H9 (cell line): ENCODE data around the gene KLK11. TPM values are rescaled to one million over a fixed set of nuclear protein-coding genes. Genes with fewer than 3 reads are reported as not detected.

Source experiments
- DNase-seq: peaks from one replicate; pipeline ENCODE4 v3.0.0-alpha.2; 2017
- H2AFZ ChIP-seq: one replicate; pipeline ENCODE4 v1.6.1; 2013; ENCODE audit warnings: mild to moderate bottlenecking, low read length, control low read depth, moderate library complexity
- H2AK5ac ChIP-seq: 2 replicates; pipeline ENCODE4 v1.6.1; 2013; ENCODE audit warnings: low read length, control low read depth, mixed read lengths; ENCODE audit not compliant: insufficient read length
- H2BK120ac ChIP-seq: one replicate; pipeline ENCODE4 v1.6.1; 2013; ENCODE audit warnings: low read depth, mild to moderate bottlenecking, low read length, control low read depth, inconsistent platforms; ENCODE audit not compliant: poor library complexity, severe bottlenecking
- H2BK12ac ChIP-seq: 2 replicates; pipeline ENCODE4 v1.6.1; 2013; ENCODE audit warnings: low read length, control low read depth, mixed read lengths, low read depth; ENCODE audit not compliant: insufficient read length
- H2BK15ac ChIP-seq: 2 replicates; pipeline ENCODE4 v1.6.1; 2013; ENCODE audit warnings: low read depth, low read length, control low read depth
- H2BK20ac ChIP-seq: one replicate; pipeline ENCODE4 v1.6.1; 2013; ENCODE audit warnings: low read depth, mild to moderate bottlenecking, low read length, control low read depth, inconsistent platforms; ENCODE audit not compliant: poor library complexity, severe bottlenecking
- H2BK5ac ChIP-seq: 2 replicates; pipeline ENCODE4 v1.6.1; 2013; ENCODE audit warnings: low read length, control low read depth, mixed read lengths; ENCODE audit not compliant: insufficient read length
- H3K14ac ChIP-seq: 2 replicates; pipeline ENCODE4 v1.6.1; 2013; ENCODE audit warnings: low read length, control low read depth; ENCODE audit not compliant: insufficient read depth
- H3K18ac ChIP-seq: 2 replicates; pipeline ENCODE4 v1.6.1; 2013; ENCODE audit warnings: low read depth, mild to moderate bottlenecking, mixed read lengths, low read length, control low read depth; ENCODE audit not compliant: insufficient read length
- H3K23ac ChIP-seq: 2 replicates; pipeline ENCODE4 v1.6.1; 2013; ENCODE audit warnings: low read length, control low read depth, mixed read lengths, low read depth; ENCODE audit not compliant: insufficient read length
- H3K23me2 ChIP-seq: 2 replicates; pipeline ENCODE4 v1.6.1; 2013; ENCODE audit warnings: low read depth, mild to moderate bottlenecking, mixed read lengths, low read length, control low read depth; ENCODE audit not compliant: insufficient read length, poor library complexity, severe bottlenecking
- H3K27ac ChIP-seq: 2 replicates; pipeline ENCODE4 v1.5.1; 2013; ENCODE audit warnings: low read length, control low read depth, mixed read lengths, low read depth; ENCODE audit not compliant: insufficient read length
- H3K27me3 ChIP-seq: 2 replicates; pipeline ENCODE4 v1.6.1; 2013; ENCODE audit warnings: low read length, control low read depth, inconsistent platforms; ENCODE audit not compliant: insufficient read depth
- H3K4ac ChIP-seq: 2 replicates; pipeline ENCODE4 v1.6.1; 2013; ENCODE audit warnings: low read depth, mild to moderate bottlenecking, control low read depth, inconsistent platforms, low read length, moderate library complexity
- H3K4me1 ChIP-seq: 2 replicates; pipeline ENCODE4 v1.6.1; 2013; ENCODE audit warnings: low read length, control low read depth, inconsistent platforms; ENCODE audit not compliant: insufficient read depth
- H3K4me2 ChIP-seq: 2 replicates; pipeline ENCODE4 v1.6.1; 2013; ENCODE audit warnings: low read length, control low read depth, mixed read lengths; ENCODE audit not compliant: insufficient read length, insufficient read depth
- H3K56ac ChIP-seq: 2 replicates; pipeline ENCODE4 v1.6.1; 2013; ENCODE audit warnings: low read depth, mild to moderate bottlenecking, mixed read lengths, low read length, control low read depth; ENCODE audit not compliant: insufficient read length
- H3K79me1 ChIP-seq: 2 replicates; pipeline ENCODE4 v1.6.1; 2013; ENCODE audit warnings: low read depth, mild to moderate bottlenecking, moderate library complexity, low read length, control low read depth, inconsistent platforms; ENCODE audit not compliant: insufficient read depth, poor library complexity, severe bottlenecking
- H3K79me2 ChIP-seq: 2 replicates; pipeline ENCODE4 v1.6.1; 2013; ENCODE audit warnings: low read length, control low read depth, inconsistent platforms; ENCODE audit not compliant: insufficient read depth
- H3K9ac ChIP-seq: 2 replicates; pipeline ENCODE4 v1.6.1; 2013; ENCODE audit warnings: low read length, control low read depth, mixed read lengths; ENCODE audit not compliant: insufficient read length; ENCODE audit errors: extremely low read depth
- H3K9me3 ChIP-seq: one replicate; pipeline ENCODE4 v1.6.1; 2013; ENCODE audit warnings: low read depth, low read length, inconsistent platforms; ENCODE audit not compliant: control insufficient read depth
- H3T11ph ChIP-seq: one replicate; pipeline ENCODE4 v1.6.1; 2013; ENCODE audit warnings: mild to moderate bottlenecking, low read length, control low read depth, inconsistent platforms
- H4K20me1 ChIP-seq: one replicate; pipeline ENCODE4 v1.6.1; 2013; ENCODE audit not compliant: control insufficient read depth, insufficient read length, insufficient read depth
- H4K5ac ChIP-seq: 2 replicates; pipeline ENCODE4 v1.6.1; 2013; ENCODE audit warnings: low read depth, mild to moderate bottlenecking, mixed read lengths, low read length, control low read depth; ENCODE audit not compliant: insufficient read length
- H4K8ac ChIP-seq: replicated peaks from 2 replicates; pipeline ENCODE4 v1.6.1; 2013; ENCODE audit warnings: low read length, control low read depth, mixed read lengths, low read depth; ENCODE audit not compliant: insufficient read length
- H4K91ac ChIP-seq: 2 replicates; pipeline ENCODE4 v1.6.1; 2013; ENCODE audit warnings: low read depth, mild to moderate bottlenecking, moderate library complexity, mixed read lengths, low read length, control low read depth; ENCODE audit not compliant: insufficient read length
- H3K27ac Mint-ChIP-seq, 3 experiments: 2 replicates in 2 of 3; 3 replicates in 1 of 3; pipeline ENCODE4 v1.8.0; 2020 to 2021; ENCODE audit warnings: mixed read lengths in 3 of 3, mild to moderate bottlenecking in 1 of 3, moderate library complexity in 1 of 3
- H3K27me3 Mint-ChIP-seq: 2 replicates; pipeline ENCODE4 v1.8.0; 2021; ENCODE audit warnings: low read depth, mild to moderate bottlenecking, moderate library complexity, mixed read lengths
- H3K36me3 Mint-ChIP-seq, 3 experiments: 2 replicates in 2 of 3; 3 replicates in 1 of 3; pipeline ENCODE4 v1.8.0; 2020 to 2021; ENCODE audit warnings: low read depth in 3 of 3, mixed read lengths in 3 of 3; ENCODE audit not compliant: insufficient read depth in 1 of 3
- H3K4me1 Mint-ChIP-seq, 2 experiments: 2 replicates each; pipeline ENCODE4 v1.8.0; 2020; ENCODE audit warnings: mixed read lengths in 2 of 2
- H3K4me3 Mint-ChIP-seq, 2 experiments: 2 replicates in 1 of 2; 3 replicates in 1 of 2; pipeline ENCODE4 v1.8.0; 2020 to 2021; ENCODE audit warnings: mild to moderate bottlenecking in 2 of 2, mixed read lengths in 2 of 2, moderate library complexity in 1 of 2
- H3K9me3 Mint-ChIP-seq, 2 experiments: 2 replicates in 1 of 2; 3 replicates in 1 of 2; pipeline ENCODE4 v1.8.0; 2020; ENCODE audit warnings: mild to moderate bottlenecking in 2 of 2, mixed read lengths in 2 of 2, moderate library complexity in 1 of 2
- WGBS: extraction: QIAGEN DNeasy Blood & Tissue Kit; methylation state at CpG from one replicate; pipeline ENCODE4 v1.1.7; 2013; ENCODE audit warnings: missing lambda C conversion rate, low lambda C conversion rate, mixed read lengths; ENCODE audit not compliant: insufficient read length; ENCODE audit errors: extremely low coverage; 5-methylcytosine and 5-hydroxymethylcytosine counted together
- total RNA-seq: library from RNA; stranded (reverse); gene quantifications from 2 replicates; pipeline ENCODE4 v1.2.1, GENCODE V29; 2021
- TF ChIP-seq, protein P1 (sequence below): fragments of 200-600 bp; sonication (generic); conservative IDR thresholded peaks from 3 replicates; pipeline ENCODE4 v1.8.0; 2021; ENCODE audit warnings: antibody characterized with exemption, mild to moderate bottlenecking

The KLK11 gene
- total RNA-seq, 1 experiment from 2014 or later = not detected

- no peak overlapping the region for H4K8ac ChIP-seq
- H3K4me1 Mint-ChIP-seq = peaks cover 32 to 50% of the 10 kb centered on the region in 2 experiments
- H2BK20ac ChIP-seq = no peak overlapping the region
- no peaks in the 10 kb centered on the region for H3K4me1 ChIP-seq
- H3K18ac ChIP-seq = no peak overlapping the region
- H3K9me3 ChIP-seq = no peaks in the 10 kb centered on the region
- H3K4me3 Mint-ChIP-seq = 0 out of 5 replicates have a peak overlapping the region, but pooled peaks of 1 of the 2 experiments have one; percentile 4
- no peak overlapping the region for H3K56ac ChIP-seq
- no peak overlapping the region for H3K27ac ChIP-seq
- H3K23ac ChIP-seq = no peak overlapping the region
- H2BK5ac ChIP-seq = no peak overlapping the region
- no peaks in the 10 kb centered on the region for H3K79me2 ChIP-seq
- H3K79me1 ChIP-seq = no peaks in the 10 kb centered on the region
- no peak overlapping the region for H3K14ac ChIP-seq
- no peak overlapping the region for H2AK5ac ChIP-seq
- no peak overlapping the region for H4K5ac ChIP-seq
- peaks cover 6% of the 10 kb centered on the region for H3K23me2 ChIP-seq
- H3K4ac ChIP-seq = no peak overlapping the region
- no peak overlapping the region for H3K4me2 ChIP-seq
- TF ChIP-seq, protein P1, sequence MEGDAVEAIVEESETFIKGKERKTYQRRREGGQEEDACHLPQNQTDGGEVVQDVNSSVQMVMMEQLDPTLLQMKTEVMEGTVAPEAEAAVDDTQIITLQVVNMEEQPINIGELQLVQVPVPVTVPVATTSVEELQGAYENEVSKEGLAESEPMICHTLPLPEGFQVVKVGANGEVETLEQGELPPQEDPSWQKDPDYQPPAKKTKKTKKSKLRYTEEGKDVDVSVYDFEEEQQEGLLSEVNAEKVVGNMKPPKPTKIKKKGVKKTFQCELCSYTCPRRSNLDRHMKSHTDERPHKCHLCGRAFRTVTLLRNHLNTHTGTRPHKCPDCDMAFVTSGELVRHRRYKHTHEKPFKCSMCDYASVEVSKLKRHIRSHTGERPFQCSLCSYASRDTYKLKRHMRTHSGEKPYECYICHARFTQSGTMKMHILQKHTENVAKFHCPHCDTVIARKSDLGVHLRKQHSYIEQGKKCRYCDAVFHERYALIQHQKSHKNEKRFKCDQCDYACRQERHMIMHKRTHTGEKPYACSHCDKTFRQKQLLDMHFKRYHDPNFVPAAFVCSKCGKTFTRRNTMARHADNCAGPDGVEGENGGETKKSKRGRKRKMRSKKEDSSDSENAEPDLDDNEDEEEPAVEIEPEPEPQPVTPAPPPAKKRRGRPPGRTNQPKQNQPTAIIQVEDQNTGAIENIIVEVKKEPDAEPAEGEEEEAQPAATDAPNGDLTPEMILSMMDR = no peak
- no peak overlapping the region for H2BK120ac ChIP-seq
- H2BK15ac ChIP-seq = no peak overlapping the region
- no CpG with 5 or more reads among the region's 11 CpGs for WGBS
- H3K9ac ChIP-seq = no peak overlapping the region
- no peaks in the 10 kb centered on the region for H4K20me1 ChIP-seq
- no peaks in the 10 kb centered on the region for H3K27me3 ChIP-seq
- no peak overlapping the region for H2BK12ac ChIP-seq
- no peaks in the 10 kb centered on the region for H3K36me3 Mint-ChIP-seq
- no peak overlapping the region for H3T11ph ChIP-seq
- H3K27me3 Mint-ChIP-seq = peaks cover 26% of the 10 kb centered on the region
- no peak for DNase-seq
- H3K27ac Mint-ChIP-seq = no peak overlapping the region
- H4K91ac ChIP-seq = no peak overlapping the region
- no peak overlapping the region for H2AFZ ChIP-seq
- H3K9me3 Mint-ChIP-seq = no peaks in the 10 kb centered on the region; a peak in 1 of 5 replicates
Measured at GRCh38 chr19:51023946-51024345, 2.5 kb downstream of the KLK11 start.
